Effector memory CD4-positive, alpha-beta T cell (primary cell): ENCODE data around the gene FYN.

Experiments
- DNase-seq, 3 donors: peaks; one replicate each; pipeline ENCODE4 v3.0.0-alpha.2; 2020
- H3K27ac ChIP-seq: 2 replicates; pipeline ENCODE4 v1.7.0; 2013; ENCODE audit warnings: mild to moderate bottlenecking, low read length, moderate library complexity; ENCODE audit not compliant: insufficient read depth, poor library complexity, severe bottlenecking
- H3K27me3 ChIP-seq: replicated peaks from 2 replicates; pipeline ENCODE4 v1.7.0; 2013; ENCODE audit warnings: mild to moderate bottlenecking, low read length; ENCODE audit not compliant: insufficient read depth, control insufficient read depth, poor library complexity, severe bottlenecking
- H3K36me3 ChIP-seq: 2 replicates; pipeline ENCODE4 v1.7.0; 2013; ENCODE audit warnings: mild to moderate bottlenecking, low read length, moderate library complexity; ENCODE audit not compliant: control insufficient read depth, insufficient read depth
- H3K4me1 ChIP-seq: 2 replicates; pipeline ENCODE4 v1.7.0; 2013; ENCODE audit warnings: low read length, mild to moderate bottlenecking; ENCODE audit not compliant: control insufficient read depth, insufficient read depth, poor library complexity, severe bottlenecking
- H3K4me3 ChIP-seq: 2 replicates; pipeline ENCODE4 v1.7.0; 2013; ENCODE audit warnings: low read length, low read depth, mild to moderate bottlenecking; ENCODE audit not compliant: insufficient read depth, poor library complexity, severe bottlenecking
- H3K9me3 ChIP-seq: 2 replicates; pipeline ENCODE4 v1.7.0; 2013; ENCODE audit warnings: mild to moderate bottlenecking, low read length, moderate library complexity; ENCODE audit not compliant: control insufficient read depth

FYN gene

GRCh38 chr6:111870051-111870741 lies 3.1 kb downstream of the FYN start:
- H3K36me3 ChIP-seq = peaks cover 2% of the 10 kb centered on the region
- peak overlapping the region; percentile 90 for H3K27ac ChIP-seq
- peak overlapping the region; percentile 99 for H3K4me3 ChIP-seq
- no peaks in the 10 kb centered on the region for H3K27me3 ChIP-seq
- peaks cover 54% of the 10 kb centered on the region for H3K4me1 ChIP-seq
- H3K9me3 ChIP-seq = no peaks in the 10 kb centered on the region
- no peak for DNase-seq

GRCh38 chr6:111866857-111867256 lies 6.4 kb downstream of the FYN start:
- DNase-seq = no peak
- Histone ChIP-seq H3K27me3 (no peaks in the 10 kb centered on the region), H3K9me3 (no peaks in the 10 kb centered on the region), H3K27ac (no peak overlapping the region), H3K4me3 (no peak overlapping the region), H3K4me1 (peaks cover 80% of the 10 kb centered on the region), H3K36me3 (peaks cover 9% of the 10 kb centered on the region)

GRCh38 chr6:111865909-111866546 lies 7.2 kb downstream of the FYN start:
- H3K36me3 ChIP-seq = peaks cover 9% of the 10 kb centered on the region

GRCh38 chr6:111865049-111865585 lies 8.1 kb downstream of the FYN start:
- Histone ChIP-seq H3K27me3 (no peaks in the 10 kb centered on the region), H3K4me1 (peaks cover 83% of the 10 kb centered on the region), H3K9me3 (no peaks in the 10 kb centered on the region), H3K36me3 (peaks cover 9% of the 10 kb centered on the region), H3K4me3 (peak overlapping the region; percentile 9), H3K27ac (no peak overlapping the region)
- DNase-seq = no peak

More at GRCh38 chr6:111865909-111866546, 7.2 kb downstream of the FYN start:
- Histone ChIP-seq H3K4me3 (no peak overlapping the region), H3K27ac (peak overlapping the region; percentile 9), H3K9me3 (no peaks in the 10 kb centered on the region), H3K27me3 (no peaks in the 10 kb centered on the region), H3K4me1 (peaks cover 86% of the 10 kb centered on the region)
- DNase-seq = no peak

GRCh38 chr6:111864138-111865048 lies 8.9 kb downstream of the FYN start:
- Histone ChIP-seq H3K27ac (no peak overlapping the region), H3K4me3 (no peak overlapping the region), H3K4me1 (peaks cover 82% of the 10 kb centered on the region), H3K27me3 (no peaks in the 10 kb centered on the region), H3K36me3 (peaks cover 9% of the 10 kb centered on the region), H3K9me3 (no peaks in the 10 kb centered on the region)
- no peak for DNase-seq

- Histone ChIP-seq H3K27ac (no peak overlapping the region), H3K4me3 (no peak overlapping the region), H3K36me3 (peaks cover 9% of the 10 kb centered on the region), H3K27me3 (no peaks in the 10 kb centered on the region), H3K4me1 (peaks cover 79% of the 10 kb centered on the region), H3K9me3 (no peaks in the 10 kb centered on the region)
- DNase-seq = no peak
Observed at GRCh38 chr6:111862741-111863140, 10.5 kb downstream of the FYN start.

GRCh38 chr6:111862314-111862713 lies 10.9 kb downstream of the FYN start:
- Histone ChIP-seq H3K27me3 (no peaks in the 10 kb centered on the region), H3K27ac (no peak overlapping the region), H3K4me1 (peaks cover 80% of the 10 kb centered on the region)

GRCh38 chr6:111861431-111861885 lies 11.8 kb downstream of the FYN start:
- Histone ChIP-seq H3K27ac (no peak overlapping the region), H3K36me3 (peaks cover 9% of the 10 kb centered on the region), H3K27me3 (no peaks in the 10 kb centered on the region), H3K4me3 (no peak overlapping the region), H3K4me1 (peaks cover 76% of the 10 kb centered on the region), H3K9me3 (no peaks in the 10 kb centered on the region)
- no peak for DNase-seq

More at GRCh38 chr6:111862314-111862713, 10.9 kb downstream of the FYN start:
- no peaks in the 10 kb centered on the region for H3K9me3 ChIP-seq
- H3K4me3 ChIP-seq = no peak overlapping the region
- no peak for DNase-seq
- peaks cover 9% of the 10 kb centered on the region for H3K36me3 ChIP-seq

- DNase-seq = no peak
- peaks cover 3% of the 10 kb centered on the region for H3K36me3 ChIP-seq
- H3K9me3 ChIP-seq = no peaks in the 10 kb centered on the region
- H3K4me1 ChIP-seq = peaks cover 58% of the 10 kb centered on the region
- no peak overlapping the region for H3K4me3 ChIP-seq
- no peaks in the 10 kb centered on the region for H3K27me3 ChIP-seq
- H3K27ac ChIP-seq = peak overlapping the region; percentile 42
Observed at GRCh38 chr6:111858347-111858746, 14.9 kb downstream of the FYN start.
